HG02885 (cell line): ENCODE data around the gene AP3S2.
"Not testable (repeated sequence)": the region's sequence is repeated elsewhere in the genome, so short reads cannot be mapped to it uniquely, and the experiment has no call there.

Source experiments
- ATAC-seq: cut with Tn5 transposase; IDR thresholded peaks from one replicate; pipeline ENCODE4 v1.9.1; 2021; ENCODE audit warnings: mild to moderate bottlenecking; ENCODE audit not compliant: unreplicated experiment, poor library complexity

Gene AP3S2

DNA sequence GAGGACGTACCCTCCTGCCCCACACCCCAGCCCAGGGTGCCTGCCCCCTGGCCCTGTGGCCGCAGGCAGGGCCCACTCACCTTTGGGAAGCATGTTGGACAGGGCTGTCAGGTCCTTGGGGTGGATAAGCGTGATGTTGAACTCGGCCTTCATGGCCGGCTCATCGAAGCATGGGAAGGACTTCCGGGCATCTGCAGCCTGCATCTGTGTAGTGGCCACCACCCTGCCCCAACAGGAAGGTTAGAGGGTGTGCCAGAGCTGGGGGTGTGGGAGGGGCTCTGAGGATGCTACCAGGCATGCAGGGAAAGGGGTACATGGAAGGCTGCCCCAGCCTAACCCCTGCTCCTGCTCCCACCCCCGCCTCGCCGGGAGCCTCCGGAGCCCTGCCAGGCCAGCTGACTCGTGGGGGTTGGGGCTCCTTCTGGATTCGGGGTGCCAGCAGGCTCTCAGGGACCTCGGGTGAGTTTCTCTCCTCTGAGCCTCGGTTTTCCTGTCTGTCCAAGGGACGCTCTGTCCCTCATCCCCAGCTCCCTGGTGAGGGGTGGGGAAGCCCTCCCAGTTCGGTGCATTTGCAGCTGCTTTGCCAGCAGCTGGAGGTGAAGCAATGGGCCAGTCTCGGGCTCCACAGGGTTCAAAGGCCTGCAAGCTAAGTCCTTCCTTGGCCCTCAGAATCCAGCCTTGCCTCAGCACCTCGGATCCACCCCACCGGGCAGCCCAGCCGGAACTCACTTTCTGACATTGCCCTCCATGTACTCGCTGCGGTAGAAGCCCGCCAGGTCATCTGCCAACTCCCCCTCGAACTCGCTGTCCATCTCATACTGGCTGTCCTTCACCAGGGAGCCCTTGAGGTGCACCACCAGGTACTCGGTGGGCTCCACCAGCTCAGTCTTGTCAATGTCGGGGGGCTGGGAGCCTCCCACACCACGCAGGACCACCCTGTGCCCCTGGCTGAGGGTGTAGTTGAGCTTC, 88.3 kb downstream of the AP3S2 start:
- ATAC-seq: no peak

DNA sequence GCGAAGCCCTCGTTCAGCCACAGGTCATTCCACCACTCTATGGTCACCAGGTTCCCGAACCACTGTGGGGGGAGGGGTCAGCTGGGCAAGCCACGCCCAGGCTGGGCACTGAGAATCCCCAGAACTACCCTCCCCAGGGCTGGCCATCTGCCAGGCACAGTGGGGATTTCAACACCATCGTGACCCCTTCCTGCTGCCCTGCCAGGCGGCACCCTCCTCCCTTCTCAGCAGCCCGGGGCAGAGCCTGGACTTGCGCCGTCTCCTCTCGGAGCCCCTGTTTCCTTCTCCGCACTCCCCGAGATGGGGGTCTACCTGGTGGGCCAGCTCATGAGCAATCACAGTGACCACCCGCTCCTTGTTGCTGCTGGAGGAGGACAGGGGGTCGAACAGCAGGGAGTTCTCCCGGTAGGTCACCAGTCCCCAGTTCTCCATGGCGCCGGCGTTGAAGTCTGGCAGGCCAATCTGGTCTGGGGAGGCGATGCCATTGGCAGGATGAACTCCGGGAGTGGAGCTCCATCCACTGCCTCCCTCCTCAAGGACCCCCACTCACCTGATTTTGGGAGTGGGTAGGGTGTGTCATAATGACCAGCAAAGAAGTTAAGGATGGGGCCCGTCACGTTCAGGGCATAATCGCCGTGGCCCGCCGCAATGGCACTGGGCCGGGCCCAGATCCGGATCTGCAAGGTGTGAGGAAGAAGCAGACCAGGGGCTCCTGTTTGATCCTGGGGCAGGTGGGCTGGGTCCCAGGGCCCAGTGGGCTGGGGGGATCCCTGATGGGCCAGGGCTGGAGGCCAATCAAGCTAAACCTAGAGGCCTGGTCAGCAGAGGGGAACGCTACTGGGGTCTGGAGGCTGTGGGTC, 89.6 kb downstream of the AP3S2 start:
- ATAC-seq: no peak

DNA sequence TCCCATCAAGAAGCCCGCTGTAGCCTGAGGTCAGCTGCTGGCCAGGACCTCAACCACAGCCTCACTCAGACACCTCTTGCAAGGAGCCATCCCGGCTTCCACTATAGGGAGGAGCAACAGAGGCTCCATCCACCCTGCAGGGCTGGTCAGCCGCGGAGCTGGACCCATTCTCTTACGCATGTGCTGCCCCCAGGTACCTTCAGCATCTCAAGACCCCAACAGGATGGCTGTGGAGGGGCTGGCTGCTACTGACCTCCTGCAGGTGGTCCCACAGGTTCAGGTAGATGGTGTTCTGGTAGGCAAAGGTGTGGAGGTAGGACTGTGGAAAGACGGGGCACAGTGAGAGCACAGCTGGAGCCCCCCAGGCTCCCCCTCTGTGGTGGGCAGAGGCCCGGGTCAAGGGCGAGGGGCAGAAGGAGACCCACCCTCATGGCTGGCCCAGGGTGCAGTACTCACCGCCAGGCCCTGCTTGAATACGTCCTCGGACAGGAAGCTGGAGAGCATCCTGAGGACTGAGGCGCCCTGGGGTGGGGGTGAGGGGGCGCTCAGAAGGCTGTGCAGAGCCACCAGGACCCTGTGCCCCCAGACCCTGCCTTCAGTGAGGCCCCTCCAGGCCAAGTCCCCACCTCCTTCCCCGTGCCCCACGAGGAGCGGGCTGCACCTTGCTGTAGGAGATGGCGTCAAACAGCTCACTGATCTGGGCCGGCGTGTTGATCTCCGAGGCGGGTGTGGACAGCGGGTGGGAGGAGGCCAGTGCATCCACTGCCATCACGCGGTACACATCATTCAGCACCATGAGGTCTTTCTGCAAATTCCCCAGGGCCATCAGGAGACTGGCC, 90.6 kb downstream of the AP3S2 start:
- ATAC-seq: no peak

DNA sequence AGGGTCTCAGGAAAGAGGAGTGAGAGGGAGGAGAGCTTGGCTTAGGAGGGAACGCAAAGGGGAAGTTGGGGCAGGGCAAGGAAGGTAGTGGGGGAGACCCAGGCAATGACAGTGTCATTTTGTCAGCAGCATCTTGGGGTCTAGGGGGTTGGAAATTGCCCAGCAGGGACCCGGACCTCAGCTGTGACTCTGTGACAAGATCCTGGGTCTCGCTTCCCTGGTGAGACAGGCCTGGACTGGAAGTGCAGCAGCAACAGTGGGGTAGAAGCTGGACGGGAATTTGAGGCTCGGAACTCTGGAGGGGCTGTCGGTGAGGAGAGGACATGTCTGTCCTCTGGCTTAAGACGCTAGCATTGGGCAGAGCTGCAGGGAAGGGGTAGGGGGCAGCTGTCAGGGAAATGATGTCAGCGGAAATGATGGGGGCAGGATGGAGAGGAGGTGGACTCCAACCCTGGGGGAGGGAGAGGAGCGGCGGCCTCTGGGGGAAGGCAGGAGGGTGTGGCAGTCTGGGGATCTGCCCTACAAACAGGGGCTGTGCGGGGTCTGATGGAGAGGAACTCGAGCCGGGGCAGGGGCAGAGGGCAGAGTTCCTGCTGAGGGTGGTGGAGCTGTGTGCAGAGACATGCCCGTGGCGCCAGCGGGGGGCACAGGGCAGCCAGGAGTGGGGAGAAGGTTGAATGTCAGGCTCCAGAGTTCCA, 91.4 kb downstream of the AP3S2 start:
- no peak for ATAC-seq

DNA sequence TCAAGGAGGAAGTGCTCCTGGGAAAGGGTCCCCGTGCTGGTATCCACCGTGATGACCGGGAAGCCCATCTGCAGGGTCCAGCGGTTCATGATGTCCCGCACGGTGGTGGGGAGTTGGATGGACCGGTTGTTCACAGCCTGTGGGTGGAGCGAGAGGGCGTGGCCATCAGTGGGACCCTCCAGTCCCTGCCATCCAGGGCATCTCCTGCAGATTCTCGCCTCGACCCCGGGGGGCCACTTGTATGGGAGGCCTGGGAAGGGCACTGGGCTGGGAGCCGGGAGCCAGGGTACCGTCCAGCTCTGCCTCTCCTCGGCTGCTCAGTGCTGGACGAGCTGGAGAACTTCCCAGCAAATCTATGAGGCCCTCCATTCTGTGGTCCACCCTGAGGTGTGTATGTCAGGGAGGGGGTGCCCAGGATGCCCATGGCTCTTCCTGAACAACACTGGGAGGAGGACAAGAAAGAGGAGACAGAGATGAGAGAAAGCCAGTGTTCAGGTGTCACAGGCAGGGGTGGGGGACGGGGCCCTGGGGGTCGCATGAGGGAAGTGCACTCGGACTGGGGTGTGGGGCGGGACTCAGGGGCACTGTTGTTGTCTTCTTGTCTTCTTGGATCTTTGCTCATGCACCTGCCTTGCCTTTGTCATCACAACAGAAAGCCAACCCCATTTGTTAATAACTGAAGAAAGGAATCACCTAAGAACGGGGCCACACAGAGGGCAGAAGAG, 92.2 kb downstream of the AP3S2 start:
- no peak for ATAC-seq

DNA sequence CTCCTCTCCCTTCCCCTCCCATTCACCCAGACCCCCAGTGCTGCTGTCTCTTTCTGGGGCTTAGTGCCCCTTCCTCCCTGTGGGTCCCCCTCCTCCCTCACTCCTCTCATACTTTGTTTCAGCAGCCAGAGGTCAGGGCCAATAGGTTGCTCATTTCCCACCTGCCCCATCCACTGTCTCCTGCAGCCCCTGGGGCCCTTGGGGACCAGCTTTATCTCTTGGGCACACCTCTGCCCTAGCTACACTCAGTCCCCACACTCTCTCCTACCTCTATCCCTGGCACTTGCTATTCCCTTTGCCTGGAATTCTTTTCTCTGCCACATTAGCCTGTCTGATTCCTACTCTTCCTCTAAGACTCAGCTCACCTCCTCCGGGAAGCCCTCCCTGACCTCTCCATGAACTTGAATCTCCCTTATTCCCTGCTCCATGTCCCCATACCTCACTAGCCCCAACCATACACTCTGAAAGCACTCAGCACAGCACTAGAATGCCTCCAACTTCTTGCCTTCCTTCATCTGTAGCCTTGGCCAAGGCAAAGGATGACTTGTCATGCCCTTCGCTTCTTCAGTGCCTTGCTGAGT, 93.8 kb downstream of the AP3S2 start:
- ATAC-seq: no peak

DNA sequence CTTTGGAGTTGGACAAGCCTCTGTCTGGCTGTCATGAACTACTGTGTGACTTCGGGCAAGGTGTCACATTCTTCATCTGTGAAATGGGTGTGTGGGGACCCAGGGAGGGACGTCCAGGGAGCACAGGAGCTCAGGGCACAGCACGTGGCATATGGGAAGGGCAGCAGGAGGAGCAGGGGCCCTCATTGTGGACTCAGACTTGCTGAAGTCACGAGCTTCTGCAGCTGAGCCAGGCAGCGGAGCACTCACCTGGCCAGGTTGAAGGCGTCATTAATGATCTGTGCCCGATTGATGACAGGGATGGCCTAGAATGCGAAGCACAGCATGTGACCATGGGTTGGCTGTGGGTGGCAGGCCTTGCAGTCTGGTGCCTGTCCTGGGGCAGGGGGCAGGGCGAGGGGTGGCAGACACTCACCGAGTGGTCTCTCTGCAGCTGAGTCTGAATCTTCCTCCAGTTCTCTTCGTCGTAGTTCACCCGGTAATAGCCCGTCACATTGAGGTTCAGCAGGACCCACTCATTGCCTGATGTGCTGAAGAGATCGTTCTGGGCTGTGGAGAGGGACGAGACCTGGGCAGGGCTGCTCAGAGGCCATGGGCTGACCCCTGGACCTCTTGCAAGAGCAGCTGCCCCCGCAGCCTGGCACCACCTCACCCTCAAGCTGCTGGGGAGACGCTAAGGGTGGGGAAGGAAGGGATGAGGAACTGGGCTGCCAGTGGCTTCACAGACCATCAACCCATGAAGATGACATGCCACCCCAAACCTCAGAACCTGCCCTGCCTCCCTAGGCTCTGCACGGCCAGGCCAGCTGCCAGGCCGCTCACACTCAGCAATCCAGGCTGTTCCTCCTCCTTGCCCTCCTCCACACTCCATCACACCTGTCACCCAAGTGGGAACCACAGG, 94.5 kb downstream of the AP3S2 start:
- ATAC-seq: no peak

DNA sequence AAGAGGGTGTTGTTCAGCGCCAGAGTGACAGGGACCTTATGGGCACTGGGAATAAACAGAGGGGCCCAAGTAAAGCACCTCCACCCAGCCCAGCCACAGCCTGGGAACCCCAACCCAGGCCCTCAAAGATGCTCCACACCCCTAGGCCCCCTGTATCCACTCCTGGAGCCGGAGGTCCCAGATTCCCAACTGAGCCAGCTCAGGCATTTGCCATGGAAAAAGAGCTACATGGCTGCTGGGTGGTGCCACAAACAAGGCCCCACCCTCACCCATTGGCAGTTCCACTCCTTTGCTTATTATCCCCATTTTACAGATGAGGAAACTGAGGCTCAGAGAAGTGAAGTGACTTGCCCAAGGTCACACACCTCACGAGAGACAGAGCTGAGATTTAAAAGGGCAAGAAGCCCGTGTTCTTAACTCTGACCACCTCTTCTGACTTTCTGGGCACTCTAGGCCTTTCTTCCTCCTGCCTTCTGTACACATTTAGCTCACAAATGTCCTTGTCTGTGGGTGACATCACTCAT, 96.1 kb downstream of the AP3S2 start:
- no peak for ATAC-seq

DNA sequence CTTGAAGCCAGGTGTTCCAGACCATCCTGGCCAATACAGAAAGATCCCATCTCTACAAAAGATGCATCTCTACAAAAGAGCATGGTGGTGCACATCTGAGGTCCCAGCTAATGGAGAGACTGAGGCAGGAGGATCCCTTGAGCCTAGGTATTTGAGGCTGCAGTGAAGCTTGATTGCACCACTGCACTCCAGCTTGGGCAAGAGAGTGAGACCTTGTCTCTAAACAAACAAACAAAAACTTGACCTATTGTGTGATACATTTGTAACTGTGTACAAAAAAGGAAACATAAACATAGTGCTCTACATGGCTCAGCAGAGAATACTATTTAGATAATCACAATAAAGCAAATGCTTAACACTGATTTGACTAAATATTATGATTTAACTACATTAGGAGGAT, 97.8 kb downstream of the AP3S2 start:
- ATAC-seq: no peak

DNA sequence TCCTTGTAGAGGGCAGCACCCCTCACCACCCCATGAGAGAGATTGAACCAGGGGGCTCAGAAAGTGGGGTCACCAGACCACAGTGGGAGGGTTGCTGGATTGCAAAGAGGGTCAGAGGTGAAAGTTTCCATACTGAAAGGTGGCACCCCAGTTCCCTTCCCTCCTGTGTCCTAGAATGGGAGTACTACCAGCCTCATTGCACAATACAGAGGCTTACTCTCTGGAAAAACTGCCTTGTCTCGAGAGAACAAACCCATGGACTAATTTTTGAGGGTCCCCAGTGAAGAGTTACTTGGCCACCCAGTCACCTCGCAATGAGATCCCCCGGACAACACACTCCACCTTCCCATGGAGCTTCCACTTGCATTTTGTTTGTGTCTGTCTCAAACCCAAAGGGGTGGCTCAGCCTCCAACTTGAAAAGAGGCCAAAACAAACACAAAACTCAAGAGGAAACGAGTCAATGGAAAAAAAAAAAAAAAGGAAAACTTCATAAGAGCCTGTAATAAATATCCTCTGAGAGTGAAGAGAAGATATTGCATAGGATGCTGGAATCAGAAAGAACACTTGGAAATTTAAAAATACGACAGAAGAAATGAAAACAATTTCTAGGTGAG, 99.1 kb downstream of the AP3S2 start:
- no peak for ATAC-seq

DNA sequence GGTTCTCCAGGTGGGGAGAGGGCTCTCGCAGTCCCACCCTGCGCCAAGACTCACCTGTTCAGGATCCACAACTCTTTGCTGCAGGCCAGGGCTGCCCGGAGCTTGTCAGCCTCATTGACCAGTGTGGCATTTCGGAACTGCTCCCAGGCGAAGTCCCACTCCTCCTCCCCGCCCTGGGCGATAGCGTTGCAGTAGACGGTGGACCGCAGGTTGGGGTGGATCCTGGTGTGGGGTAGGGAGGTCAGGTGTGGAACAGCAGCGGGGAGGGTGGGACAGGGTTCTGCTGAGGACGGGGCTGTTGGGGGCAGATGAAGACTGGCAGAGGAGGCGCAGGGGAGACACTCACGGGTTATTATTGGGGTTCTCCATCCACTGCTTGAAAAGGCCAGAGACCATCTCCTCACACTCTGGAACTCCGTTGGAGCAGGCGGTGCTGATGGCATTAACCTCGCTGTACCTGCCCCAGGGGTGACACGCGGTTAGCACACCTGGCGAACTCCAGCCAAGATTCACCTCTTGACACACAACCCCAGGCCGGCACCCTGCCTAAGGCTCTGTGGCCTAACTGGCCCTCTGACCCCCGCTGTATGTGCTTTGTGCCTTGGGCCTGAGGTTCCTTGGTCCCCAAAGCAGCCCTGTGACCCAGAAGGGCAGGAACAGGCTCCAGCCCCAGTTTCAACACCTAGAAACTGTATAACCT, 101.5 kb downstream of the AP3S2 start:
- no peak for ATAC-seq

DNA sequence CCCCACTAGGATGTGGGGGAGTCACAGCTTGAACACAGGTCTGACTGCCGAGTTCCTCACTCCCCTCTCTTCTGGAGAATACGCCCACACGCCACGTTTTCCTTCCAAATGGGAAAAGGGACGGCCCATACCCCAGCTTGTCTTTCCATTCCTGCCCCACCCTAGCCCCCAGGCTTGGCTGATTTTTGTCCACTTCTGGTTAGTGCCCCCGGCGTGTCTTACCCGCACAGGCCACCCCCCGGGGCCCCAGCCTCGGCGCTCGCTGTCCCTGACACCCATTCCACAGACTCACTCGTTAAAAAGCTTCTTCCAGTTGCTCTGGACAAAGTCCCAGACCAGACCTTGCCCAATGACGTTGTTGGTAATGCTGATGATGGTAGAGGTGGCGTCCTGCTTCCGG, 103.1 kb downstream of the AP3S2 start:
- no peak for ATAC-seq

DNA sequence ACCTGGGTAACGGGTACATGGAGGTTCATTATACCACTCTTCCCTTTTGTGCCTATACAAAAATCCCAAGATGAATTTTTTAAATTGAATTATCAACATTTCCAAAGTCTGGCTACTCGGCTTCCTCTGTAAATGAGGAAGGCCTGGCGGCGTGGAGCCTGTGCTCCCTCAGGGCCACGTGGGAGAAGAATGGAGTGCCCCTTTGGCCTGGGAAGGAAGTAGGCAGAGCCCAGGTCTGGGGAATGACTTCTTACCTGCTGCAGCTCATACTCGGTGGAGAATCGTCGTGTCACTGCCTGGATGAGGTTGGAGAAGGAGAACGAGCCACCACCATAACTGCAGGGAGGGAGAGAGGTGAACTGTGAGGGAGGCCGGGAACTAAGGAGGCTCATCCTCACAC, 103.6 kb downstream of the AP3S2 start:
- no peak for ATAC-seq

DNA sequence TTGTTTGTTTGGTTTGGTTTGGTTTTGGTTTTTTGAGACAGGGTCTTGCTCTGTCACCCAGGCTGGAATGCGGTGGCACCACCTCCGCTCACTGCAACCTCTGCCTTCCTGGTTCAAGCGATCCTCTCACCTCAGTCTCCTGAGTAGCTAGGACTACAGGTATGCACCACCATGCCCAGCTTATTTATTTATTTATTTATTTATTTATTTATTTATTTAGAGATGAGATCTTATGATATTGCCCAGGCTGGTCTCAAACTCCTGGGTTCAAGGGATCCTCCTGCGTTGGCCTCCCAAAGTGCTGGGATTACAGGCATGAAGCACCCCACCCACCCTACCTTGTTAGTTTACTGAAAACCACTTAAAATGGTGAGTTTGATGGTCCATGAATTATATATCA, 105.2 kb downstream of the AP3S2 start:
- ATAC-seq: not testable (repeated sequence)

DNA sequence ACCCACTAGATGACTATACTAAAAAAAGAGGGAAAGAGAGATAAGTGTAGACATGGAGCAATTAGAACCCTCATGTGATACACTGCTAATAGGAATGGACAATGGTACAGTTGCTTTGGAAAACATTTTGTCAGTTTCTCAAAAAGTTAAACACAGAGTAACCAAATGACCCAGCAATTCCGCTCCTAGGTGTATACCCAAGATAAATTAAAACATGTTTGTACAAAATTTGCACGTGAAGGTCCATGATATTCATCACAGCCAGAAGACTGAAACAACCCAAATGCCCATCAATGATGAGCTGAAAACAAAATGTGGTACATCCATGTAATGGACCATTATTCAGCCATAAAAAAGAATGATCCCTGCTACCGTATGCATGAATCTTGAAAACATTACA, 105.8 kb downstream of the AP3S2 start:
- no peak for ATAC-seq

DNA sequence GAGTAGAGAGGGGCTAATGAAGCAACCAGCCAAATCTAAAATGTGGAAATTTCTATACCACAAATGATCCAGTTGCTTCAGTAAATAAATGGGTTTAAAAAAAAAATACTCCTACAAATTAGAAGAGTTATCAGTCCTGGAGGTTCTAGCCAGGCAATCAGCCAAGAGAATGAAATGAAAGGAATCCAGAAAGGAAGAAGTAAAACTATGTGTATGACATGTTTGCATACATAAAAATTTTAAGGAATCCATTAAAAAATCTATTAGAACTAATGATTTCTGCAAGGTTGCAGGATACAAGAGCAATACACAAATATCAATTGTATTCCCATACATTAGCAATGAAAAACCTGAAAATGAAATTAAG, 108.0 kb downstream of the AP3S2 start:
- ATAC-seq: no peak
